ENCODE results near the gene COMT. TPM values are rescaled to one million over a fixed set of nuclear protein-coding genes. Genes with fewer than 3 reads are reported as not detected.

COMT gene
- total and polyA plus RNA-seq, 7 donors: 63.6 to 146 (median 117) TPM

DNA sequence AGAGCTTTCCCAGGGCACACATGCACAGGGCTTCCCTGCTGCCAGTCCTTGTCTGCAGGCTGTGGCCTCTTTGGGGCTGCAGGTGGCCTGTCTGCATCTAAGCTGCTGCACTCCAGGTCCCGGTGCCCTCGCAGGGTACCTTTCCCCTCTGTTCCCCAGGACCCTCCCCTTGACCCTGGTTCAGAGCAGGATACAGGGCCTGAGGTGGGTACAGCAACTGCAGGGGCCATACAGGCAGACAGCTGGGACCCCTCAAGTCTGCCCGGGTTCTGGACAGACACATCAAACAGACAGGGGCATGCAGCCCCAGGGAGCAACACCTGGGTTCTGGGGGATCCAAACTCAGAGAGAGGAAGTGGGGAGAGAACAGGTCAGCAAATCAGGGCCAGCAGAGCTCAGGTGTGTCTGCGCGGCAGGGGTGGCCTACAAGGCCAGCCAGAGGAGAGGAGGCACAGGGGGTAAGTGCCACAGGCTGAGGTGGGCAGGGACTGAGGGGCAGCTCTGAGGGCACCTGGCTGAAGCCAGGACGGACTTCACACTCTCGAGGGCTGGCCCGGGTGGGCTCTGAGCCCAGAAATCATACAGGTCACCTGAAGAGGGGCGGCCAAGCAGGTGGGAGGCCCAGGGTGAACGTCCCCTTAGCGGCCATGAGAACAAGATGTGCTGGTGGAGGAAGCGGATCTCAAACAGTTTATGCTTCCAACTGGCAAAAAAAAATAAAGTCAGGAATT is 29.9 kb upstream of the COMT start:
- no peak for ATAC-seq
- TF ChIP-seq, protein P1, sequence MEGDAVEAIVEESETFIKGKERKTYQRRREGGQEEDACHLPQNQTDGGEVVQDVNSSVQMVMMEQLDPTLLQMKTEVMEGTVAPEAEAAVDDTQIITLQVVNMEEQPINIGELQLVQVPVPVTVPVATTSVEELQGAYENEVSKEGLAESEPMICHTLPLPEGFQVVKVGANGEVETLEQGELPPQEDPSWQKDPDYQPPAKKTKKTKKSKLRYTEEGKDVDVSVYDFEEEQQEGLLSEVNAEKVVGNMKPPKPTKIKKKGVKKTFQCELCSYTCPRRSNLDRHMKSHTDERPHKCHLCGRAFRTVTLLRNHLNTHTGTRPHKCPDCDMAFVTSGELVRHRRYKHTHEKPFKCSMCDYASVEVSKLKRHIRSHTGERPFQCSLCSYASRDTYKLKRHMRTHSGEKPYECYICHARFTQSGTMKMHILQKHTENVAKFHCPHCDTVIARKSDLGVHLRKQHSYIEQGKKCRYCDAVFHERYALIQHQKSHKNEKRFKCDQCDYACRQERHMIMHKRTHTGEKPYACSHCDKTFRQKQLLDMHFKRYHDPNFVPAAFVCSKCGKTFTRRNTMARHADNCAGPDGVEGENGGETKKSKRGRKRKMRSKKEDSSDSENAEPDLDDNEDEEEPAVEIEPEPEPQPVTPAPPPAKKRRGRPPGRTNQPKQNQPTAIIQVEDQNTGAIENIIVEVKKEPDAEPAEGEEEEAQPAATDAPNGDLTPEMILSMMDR (IDR thresholded peaks at IDR 0.05): no peak
- Histone ChIP-seq H3K4me3 (no peak overlapping the region), H3K27me3 (ENCODE audit: insufficient read depth in 3 of 3, low read length in 2 of 3) (no peaks in the 10 kb centered on the region), H3K36me3 (ENCODE audit: insufficient read depth in 1 of 2, low read depth in 1 of 2) (peaks cover 0 to 65% of the 10 kb centered on the region in 2 donors), H3K4me1 (no peaks in the 10 kb centered on the region), H3K9me3 (no peaks in the 10 kb centered on the region), H3K27ac (no peak overlapping the region)
- WGBS, 3 donors: 80 to 88% (median 82%) methylated on average over 12 of the region's 12 CpGs
- DNase-seq: no peak
- intact Hi-C loops (cut with DNase I): loop anchor here in 1 of 2 donors (2.0 kb wide), 1 partner anchor 233 kb away; no protein-coding TSS in a partner anchor

DNA sequence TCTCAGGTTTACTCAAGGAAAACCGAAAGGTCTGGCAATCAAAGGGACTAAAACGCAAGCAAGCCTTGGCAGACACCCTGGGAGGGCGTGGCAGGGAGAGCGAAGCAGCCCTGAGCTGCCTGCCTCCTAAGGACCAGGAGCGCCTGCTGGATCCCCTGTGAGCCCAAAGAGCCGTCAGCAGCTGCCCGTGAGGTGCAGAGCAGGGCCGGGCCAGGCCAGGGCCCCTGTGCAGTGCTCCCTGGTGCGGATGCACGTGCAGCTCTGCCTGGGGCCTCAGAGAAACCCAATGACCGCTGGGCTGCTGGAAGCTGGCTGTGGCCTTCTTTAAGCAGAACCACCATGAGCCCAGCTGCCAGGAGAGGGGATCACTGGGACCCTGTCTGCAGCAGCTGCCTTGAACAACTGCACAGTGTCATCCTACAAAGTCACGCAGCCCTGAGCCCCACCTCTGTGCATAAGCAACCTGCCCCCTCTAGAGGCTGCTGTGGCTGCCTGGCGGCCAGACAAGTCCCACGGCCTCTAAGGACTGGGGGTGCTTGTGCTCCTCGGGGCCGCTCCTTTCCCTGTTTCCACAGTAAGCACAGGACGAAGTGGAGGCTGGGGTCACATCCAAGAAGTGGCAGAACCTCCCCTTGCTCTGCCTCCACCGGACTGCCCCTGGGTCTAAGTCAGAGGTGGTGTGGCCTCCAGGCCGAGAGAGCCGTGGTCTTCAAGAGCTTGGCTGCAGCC is 29.1 kb upstream of the COMT start:
- no peaks in the 10 kb centered on the region for H3K9me3 ChIP-seq
- 60 to 76% (median 61%) methylated on average over 20 of the region's 20 CpGs for WGBS, 3 donors
- H3K4me3 ChIP-seq: no peak overlapping the region
- no peak overlapping the region for H3K27ac ChIP-seq
- intact Hi-C loops (cut with DNase I): no loop called here
- no peak for ATAC-seq
- TF ChIP-seq, protein P1 (IDR thresholded peaks at IDR 0.05): no peak
- DNase-seq: no peak
- H3K4me1 ChIP-seq: no peaks in the 10 kb centered on the region
- H3K27me3 ChIP-seq (ENCODE audit: insufficient read depth in 3 of 3, low read length in 2 of 3): no peaks in the 10 kb centered on the region
- H3K36me3 ChIP-seq (ENCODE audit: insufficient read depth in 1 of 2, low read depth in 1 of 2): peaks cover 0 to 73% of the 10 kb centered on the region in 2 donors

DNA sequence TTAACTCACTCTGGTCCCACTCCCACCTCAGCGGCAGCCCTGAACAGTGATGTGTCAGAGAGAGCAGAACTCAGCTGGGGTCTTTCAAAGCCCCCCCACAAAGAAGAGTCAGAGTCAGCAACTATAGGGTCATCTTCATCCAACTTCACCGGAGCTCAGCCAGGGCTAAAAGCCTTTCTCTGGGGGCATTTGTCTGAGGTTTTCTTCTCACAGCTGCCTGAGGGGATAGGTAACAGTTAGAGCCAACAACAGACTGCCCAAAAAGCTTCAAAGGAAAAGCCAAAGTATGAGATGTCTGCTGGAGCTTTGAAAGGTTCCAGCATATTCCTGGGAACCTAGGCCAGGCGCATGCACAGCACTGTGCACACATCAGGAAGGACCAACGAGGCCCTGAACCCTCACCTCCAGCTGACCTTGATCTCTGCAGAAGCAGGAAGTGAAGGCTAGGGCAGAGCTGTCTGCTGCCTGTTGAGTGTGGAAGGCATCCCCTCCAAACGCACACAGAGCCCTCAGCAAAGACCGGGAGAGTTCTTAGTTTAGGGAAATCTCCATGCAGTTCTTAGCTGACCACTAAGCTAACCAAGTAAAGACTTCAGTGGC is 28.1 kb upstream of the COMT start:
- Histone ChIP-seq H3K27me3 (ENCODE audit: insufficient read depth in 3 of 3, low read length in 2 of 3) (no peaks in the 10 kb centered on the region), H3K4me3 (no peak overlapping the region), H3K9me3 (no peaks in the 10 kb centered on the region), H3K36me3 (ENCODE audit: insufficient read depth in 1 of 2, low read depth in 1 of 2) (peaks cover 0 to 78% of the 10 kb centered on the region in 2 donors), H3K4me1 (no peaks in the 10 kb centered on the region), H3K27ac (no peak overlapping the region)
- no peak for DNase-seq
- TF ChIP-seq, protein P1 (IDR thresholded peaks at IDR 0.05): no peak
- WGBS, 3 donors: 84 to 91% (median 86%) methylated on average over 6 of the region's 6 CpGs
- ATAC-seq: no peak
- intact Hi-C loops (cut with DNase I): no loop called here

DNA sequence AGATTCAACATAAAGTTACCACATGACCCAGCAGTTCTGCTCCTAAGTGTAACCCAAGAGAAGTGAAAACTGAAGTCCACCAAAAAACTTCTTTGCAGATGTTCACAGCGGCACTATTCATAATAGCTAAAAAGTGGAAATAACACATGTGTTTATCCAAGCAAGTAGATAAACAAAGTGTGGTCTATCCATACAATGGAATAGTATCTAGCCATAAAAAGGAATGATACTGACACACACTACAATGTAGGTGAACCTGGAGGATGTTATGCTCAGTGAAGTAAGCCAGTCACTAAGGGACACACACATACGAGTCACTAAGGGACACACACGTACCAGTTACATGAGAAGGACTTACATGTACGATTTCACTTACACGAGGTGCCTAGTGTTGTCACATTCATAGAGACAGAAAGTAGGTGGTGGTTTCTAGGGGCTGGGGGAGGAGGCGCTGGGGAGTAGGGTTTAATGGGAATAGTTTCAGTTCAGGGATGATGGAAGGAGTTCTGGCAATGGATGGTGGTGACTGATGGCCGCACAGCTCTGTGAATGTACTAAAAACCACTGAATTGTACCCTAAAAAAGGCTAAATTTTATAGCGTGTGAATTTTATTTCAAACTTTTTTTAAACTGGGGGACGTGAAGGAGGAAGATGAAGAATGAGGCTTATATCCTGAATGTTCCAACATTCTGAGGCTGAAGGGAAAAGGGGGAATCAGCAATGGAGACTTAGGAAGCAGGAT is 27.2 kb upstream of the COMT start:
- Histone ChIP-seq H3K36me3 (ENCODE audit: insufficient read depth in 1 of 2, low read depth in 1 of 2) (peaks cover 0 to 81% of the 10 kb centered on the region in 2 donors), H3K27ac (no peak overlapping the region), H3K4me3 (no peak overlapping the region), H3K9me3 (no peaks in the 10 kb centered on the region), H3K27me3 (ENCODE audit: insufficient read depth in 3 of 3, low read length in 2 of 3) (no peaks in the 10 kb centered on the region), H3K4me1 (no peaks in the 10 kb centered on the region)
- no peak for ATAC-seq
- WGBS, 3 donors: 91 to 97% (median 95%) methylated on average over 9 of the region's 9 CpGs
- intact Hi-C loops (cut with DNase I): no loop called here
- DNase-seq: no peak
- TF ChIP-seq, protein P1 (IDR thresholded peaks at IDR 0.05): no peak
